Sigmoid colon (tissue), 7 donors: ENCODE data around the gene MRTO4. TPM values are rescaled to one million over a fixed set of nuclear protein-coding genes. Genes with fewer than 3 reads are reported as not detected.
"Not testable (repeated sequence)": the region's sequence is repeated elsewhere in the genome, so short reads cannot be mapped to it uniquely, and the experiment has no call there.

Experiments
- DNase-seq: peaks from one replicate; pipeline ENCODE4 v3.0.0-alpha.2; 2019
- H3K27ac ChIP-seq, 4 donors: fragments of 200-600 bp; sonication (generic); one replicate each; pipeline ENCODE4 v1.5.1; 2016 to 2019; ENCODE audit warnings: mild to moderate bottlenecking in 1 of 4
- H3K27me3 ChIP-seq, 3 donors: fragments of 200-600 bp; sonication (generic); one replicate each; pipeline ENCODE4 v1.5.1; 2019; ENCODE audit warnings: mild to moderate bottlenecking in 1 of 3
- H3K36me3 ChIP-seq, 4 donors: fragments of 200-600 bp; sonication (generic); one replicate each; pipeline ENCODE4 v1.5.1; 2016 to 2019
- H3K4me1 ChIP-seq, 4 donors: fragments of 200-600 bp; sonication (generic); one replicate each; pipeline ENCODE4 v1.5.1; 2017 to 2019
- H3K4me3 ChIP-seq, 4 donors: fragments of 200-600 bp; sonication (generic); one replicate each; pipeline ENCODE4 v1.5.1; 2017 to 2019; ENCODE audit warnings: mild to moderate bottlenecking in 2 of 4, moderate library complexity in 1 of 4
- H3K9me3 ChIP-seq, 4 donors: fragments of 200-600 bp in 3 of 4; sonication (generic) in 3 of 4; one replicate each; pipeline versions ENCODE4 v1.5.1 to v1.6.1; 2013 to 2019
- CTCF ChIP-seq, 4 experiments: fragments of 450-650 bp in 3 of 4; fragments of 200-600 bp in 1 of 4; IDR thresholded peaks; one replicate each; pipeline ENCODE4 v1.5.1; 2016 to 2019; ENCODE audit warnings: antibody characterized with exemption in 4 of 4, mild to moderate bottlenecking in 3 of 4, moderate library complexity in 2 of 4
- EP300 ChIP-seq, 4 donors: sonication (generic); formaldehyde crosslinking; IDR thresholded peaks; one replicate each; pipeline ENCODE4 v1.6.1; 2017; ENCODE audit warnings: antibody characterized with exemption in 4 of 4
- POLR2A ChIP-seq, 2 donors: fragments of 450-650 bp; IDR thresholded peaks; one replicate each; pipeline ENCODE4 v1.6.1; 2016; ENCODE audit warnings: antibody characterized with exemption in 2 of 2, mild to moderate bottlenecking in 2 of 2, moderate library complexity in 2 of 2
- POLR2AphosphoS5 ChIP-seq, 4 donors: sonication (generic); formaldehyde crosslinking; IDR thresholded peaks; one replicate each; pipeline ENCODE4 v1.6.1; 2017; ENCODE audit warnings: antibody characterized with exemption in 4 of 4
- WGBS, 2 donors: extraction: QIAGEN DNeasy Blood & Tissue Kit; methylation state at CpG; one replicate each; pipeline ENCODE4 v1.1.7; 2013; 5-methylcytosine and 5-hydroxymethylcytosine counted together
- intact Hi-C: fragments of 100-400 bp; cut with DNase I; formaldehyde crosslinking; loops from one replicate; pipeline ENCODE4 v1.15.1; 2023
- polyA plus RNA-seq, 3 donors: library from polyadenylated mRNA; stranded (reverse); fragments of 200-250 nt; gene quantifications; one replicate each; pipeline ENCODE4 v1.2.3, GENCODE V29; 2013
- total RNA-seq, 4 donors: library from RNA; depleted of rRNA; stranded (reverse); fragments of >200 nt; gene quantifications; one replicate each; pipeline ENCODE4 v1.1.0, GENCODE V29; 2016
- donor health status: healthy with polysubstance abuse.
- donor health status: Bipolar disorder and iron deficiency.
- donor health status: healthy.

The MRTO4 gene
- total and polyA plus RNA-seq, 7 donors: 10.8 to 44.1 (median 15.0) TPM

- Histone ChIP-seq H3K27ac (no peak overlapping the region), H3K4me1 (no peaks in the 10 kb centered on the region), H3K36me3 (no peaks in the 10 kb centered on the region), H3K9me3 (no peaks in the 10 kb centered on the region), H3K4me3 (no peak overlapping the region), H3K27me3 (peaks cover 0 to 6% (median 0%) of the 10 kb centered on the region in 3 donors)
- WGBS, 2 donors: 87 to 93% methylated on average over 11 of the region's 11 CpGs
- DNase-seq: no peak
- TF ChIP-seq POLR2AphosphoS5 (IDR thresholded peaks at IDR 0.05) (no peak), POLR2A (IDR thresholded peaks at IDR 0.05) (no peak), CTCF (IDR thresholded peaks at IDR 0.05) (no peak), EP300 (IDR thresholded peaks at IDR 0.05) (no peak)
- intact Hi-C loops: no loop called here
Measured at GRCh38 chr1:19268445-19268844, 16.8 kb downstream of the MRTO4 start.

DNA sequence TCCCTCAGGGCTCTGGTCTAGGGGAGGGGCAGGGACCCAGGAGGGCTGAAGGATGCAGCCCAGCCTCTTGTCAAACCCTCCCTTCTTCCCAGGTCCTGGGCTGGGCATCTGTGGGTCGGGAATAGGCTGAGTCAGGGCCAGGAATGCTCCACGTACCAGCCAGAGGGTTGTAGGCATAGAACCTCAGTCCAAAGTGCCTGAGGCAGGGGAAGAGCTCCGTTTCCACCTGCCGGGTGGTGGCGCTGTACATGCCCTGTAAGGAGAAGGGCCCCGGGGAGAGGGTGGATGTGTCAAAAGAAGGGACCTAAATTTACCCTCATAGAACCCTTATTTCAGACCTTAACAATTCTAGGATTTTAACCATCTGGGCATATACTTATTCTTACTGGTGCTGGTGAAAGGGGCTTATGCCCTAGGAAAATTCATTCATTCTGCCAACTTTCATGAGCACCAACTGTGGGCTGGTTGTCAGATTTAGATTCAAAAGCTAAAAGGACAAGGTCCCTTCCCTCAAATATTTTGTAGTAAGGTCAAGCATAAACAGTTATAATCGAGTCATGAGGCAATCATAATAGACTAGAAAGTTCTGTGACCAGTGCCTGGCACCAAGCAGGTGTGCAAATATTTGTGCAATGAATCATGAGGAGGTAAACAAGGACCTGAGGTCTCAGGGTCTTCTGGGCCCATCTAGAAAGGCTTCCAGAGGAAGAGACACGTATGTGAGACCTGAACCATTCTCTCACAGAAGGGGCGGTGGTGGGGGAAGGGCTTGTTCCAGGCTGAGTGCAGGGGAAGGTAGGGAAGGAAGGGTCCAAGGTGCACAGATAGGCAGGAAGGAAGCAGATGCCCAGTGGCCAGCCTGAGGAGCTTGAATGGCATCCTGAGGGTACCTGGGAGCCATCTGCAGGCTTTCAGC is 18.1 kb downstream of the MRTO4 start:
- 66 to 77% methylated on average over 7 to 9 of the region's 9 CpGs for WGBS, 2 donors
- H3K4me1 ChIP-seq, H3K36me3 ChIP-seq, H3K27ac ChIP-seq, H3K9me3 ChIP-seq, DNase-seq, intact Hi-C loops, H3K4me3 ChIP-seq: not testable (repeated sequence)
- H3K27me3 ChIP-seq: peaks cover 0 to 16% (median 0%) of the 10 kb centered on the region in 3 donors

DNA sequence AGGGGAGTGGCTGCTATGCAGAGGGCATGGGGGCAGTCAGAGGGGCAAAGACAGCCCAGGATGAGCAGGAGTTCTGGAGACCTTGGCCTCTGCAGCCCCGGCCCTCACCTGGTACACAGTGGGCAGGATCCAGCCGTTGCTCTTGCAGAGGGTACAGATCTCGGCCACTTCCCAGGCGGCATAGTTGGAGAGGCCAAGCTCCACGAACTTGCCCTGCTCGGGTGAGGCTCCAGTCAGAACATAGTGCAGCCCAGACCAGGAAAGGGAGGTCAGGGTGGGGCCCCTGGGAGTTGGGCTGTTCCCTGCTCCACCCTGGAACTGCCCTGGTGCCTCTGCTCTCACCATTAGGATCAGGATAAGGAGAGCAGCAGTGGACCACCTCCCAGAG is 18.7 kb downstream of the MRTO4 start:
- peak; percentile 1 for DNase-seq
- H3K4me3 ChIP-seq, H3K27ac ChIP-seq, H3K4me1 ChIP-seq, H3K36me3 ChIP-seq, H3K9me3 ChIP-seq, intact Hi-C loops: not testable (repeated sequence)
- H3K27me3 ChIP-seq: peaks cover 0 to 16% (median 0%) of the 10 kb centered on the region in 3 donors
- WGBS, 2 donors: 14 to 80% methylated on average over 6 of the region's 6 CpGs

DNA sequence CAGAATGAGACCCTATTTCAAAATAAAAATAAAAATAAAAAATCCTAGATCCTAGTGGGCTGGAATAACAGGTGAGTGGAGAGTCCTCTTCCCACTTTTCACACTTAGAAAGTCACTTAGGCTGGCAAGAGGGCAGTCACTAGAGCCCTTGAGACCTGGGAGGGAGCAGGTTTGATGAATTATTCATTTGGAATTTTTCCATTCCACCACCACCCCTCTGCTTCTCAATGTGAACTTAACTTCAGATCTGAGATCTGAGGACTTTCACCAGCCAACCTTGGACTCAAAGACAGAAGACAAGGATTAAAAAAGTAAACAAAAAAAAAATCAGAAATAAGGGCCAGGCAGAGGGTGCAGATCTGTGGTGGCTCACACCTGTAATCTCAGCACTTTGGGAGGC is 20.5 kb downstream of the MRTO4 start:
- Histone ChIP-seq H3K4me3 (no peak overlapping the region), H3K27ac (no peak overlapping the region), H3K9me3 (peaks cover 0 to 1% (median 0%) of the 10 kb centered on the region in 4 donors), H3K27me3 (peaks cover 0 to 16% (median 0%) of the 10 kb centered on the region in 3 donors), H3K36me3 (no peaks in the 10 kb centered on the region), H3K4me1 (peaks cover 0 to 3% (median 0%) of the 10 kb centered on the region in 4 donors)
- intact Hi-C loops: no loop called here
- TF ChIP-seq EP300 (IDR thresholded peaks at IDR 0.05) (no peak), CTCF (IDR thresholded peaks at IDR 0.05) (no peak), POLR2AphosphoS5 (IDR thresholded peaks at IDR 0.05) (no peak), POLR2A (IDR thresholded peaks at IDR 0.05) (no peak)
- DNase-seq: no peak

DNA sequence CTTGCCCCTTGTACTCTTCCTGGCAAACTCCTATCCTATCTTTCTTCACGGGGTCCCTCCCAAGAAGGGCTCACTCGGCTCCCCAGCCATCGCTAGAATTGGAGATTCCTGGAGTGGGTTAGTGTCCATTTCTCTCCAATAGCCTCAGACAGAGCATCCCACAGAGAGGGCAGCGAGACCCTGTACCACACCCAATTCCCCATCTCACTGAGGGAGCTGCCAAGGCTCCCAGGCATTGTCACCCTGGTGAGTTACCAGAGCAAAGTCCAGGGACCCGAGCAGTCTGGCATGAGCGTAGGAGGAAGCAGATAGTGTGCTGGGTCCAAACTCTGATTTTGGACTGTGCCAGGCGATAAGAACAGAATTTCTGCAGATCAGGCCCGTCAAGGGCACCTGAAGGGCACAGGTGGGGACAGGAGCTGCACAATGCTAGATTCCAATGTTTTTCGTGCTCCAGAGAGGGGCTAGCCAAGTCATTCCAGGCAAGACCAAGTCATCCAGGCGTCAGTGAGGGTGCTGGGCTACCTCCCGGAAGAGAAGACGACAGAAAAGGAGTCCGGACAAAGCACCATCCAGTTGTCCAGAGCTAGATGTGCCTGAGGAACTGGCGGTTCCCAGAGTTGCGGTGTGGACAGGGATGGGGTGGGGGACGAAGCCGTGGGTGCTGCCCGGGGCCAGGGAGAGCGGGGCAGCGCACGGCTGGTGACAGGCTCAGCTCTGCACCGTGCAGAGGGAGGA is 21.7 kb downstream of the MRTO4 start:
- DNase-seq: no peak
- Histone ChIP-seq H3K9me3 (peaks cover 0 to 1% (median 0%) of the 10 kb centered on the region in 4 donors), H3K27me3 (peaks cover 0 to 16% (median 0%) of the 10 kb centered on the region in 3 donors), H3K4me3 (peak overlapping the region in 1 of 4 donors; percentile 28), H3K27ac (no peak overlapping the region), H3K36me3 (no peaks in the 10 kb centered on the region), H3K4me1 (peaks cover 0 to 3% (median 0%) of the 10 kb centered on the region in 4 donors)
- TF ChIP-seq EP300 (IDR thresholded peaks at IDR 0.05) (no peak), CTCF (IDR thresholded peaks at IDR 0.05) (no peak), POLR2AphosphoS5 (IDR thresholded peaks at IDR 0.05) (no peak), POLR2A (IDR thresholded peaks at IDR 0.05) (no peak)
- 57 to 88% methylated on average over 22 of the region's 22 CpGs for WGBS, 2 donors
- intact Hi-C loops: no loop called here

- H3K27ac ChIP-seq, intact Hi-C loops, H3K4me1 ChIP-seq, DNase-seq, H3K9me3 ChIP-seq, H3K36me3 ChIP-seq: not testable (repeated sequence)
- Histone ChIP-seq H3K4me3 (peak overlapping the region in 3 of 4 donors; percentile 5 to 28 (median 21)), H3K27me3 (peaks cover 0 to 16% (median 0%) of the 10 kb centered on the region in 3 donors)
- 23 to 33% methylated on average over 58 to 60 of the region's 66 CpGs for WGBS, 2 donors
Measured at GRCh38 chr1:19273844-19274531, 22.4 kb downstream of the MRTO4 start.
